Mucosa of gallbladder (tissue), 1 donor: ENCODE data around the gene GRM8. TPM values are rescaled to one million over a fixed set of nuclear protein-coding genes. Genes with fewer than 3 reads are reported as not detected.
A peak's percentile ranks its signal among the peaks of the same experiment; 100 is the strongest.

Experiments used
- DNase-seq: peaks from one replicate; pipeline ENCODE4 v3.0.0-alpha.2; 2020; ENCODE audit warnings: low spot score
- total RNA-seq: library from RNA; stranded (reverse); gene quantifications from one replicate; pipeline ENCODE4 v1.2.1, GENCODE V29; 2021
- donor health status: DM: no; HTN: no; CAD: no.

The GRM8 gene
- total RNA-seq: 8.0 TPM

GRCh38 chr7:127252778-127253280 lies at the start of gene GRM8:
GRM8 (minus strand) TSS chr7:127252941.
- DNase-seq: no peak

- no peak for DNase-seq
These were observed 38.1 kb upstream of the GRM8 start for GRCh38 chr7:127290801-127291361.

GRCh38 chr7:127290116-127290655 lies 37.4 kb upstream of the GRM8 start:
- no peak for DNase-seq

GRCh38 chr7:127287133-127287532 lies 34.4 kb upstream of the GRM8 start:
- DNase-seq: no peak

- DNase-seq: no peak
These were observed 17.4 kb upstream of the GRM8 start for GRCh38 chr7:127270093-127270492.

GRCh38 chr7:127266047-127266446 lies 13.3 kb upstream of the GRM8 start:
- no peak for DNase-seq

GRCh38 chr7:127264219-127264618 lies 11.5 kb upstream of the GRM8 start:
- no peak for DNase-seq

GRCh38 chr7:127258111-127258510 lies 5.4 kb upstream of the GRM8 start:
- no peak for DNase-seq

- no peak for DNase-seq
These were observed 4.3 kb upstream of the GRM8 start for GRCh38 chr7:127257086-127257485.

- no peak for DNase-seq
These were observed 3.4 kb upstream of the GRM8 start for GRCh38 chr7:127256041-127256725.

GRCh38 chr7:127254163-127254684 lies 1.5 kb upstream of the GRM8 start:
- DNase-seq: no peak

- DNase-seq: peak; percentile 63
These were observed 781 bp upstream of the GRM8 start for GRCh38 chr7:127253281-127254162.

GRCh38 chr7:127252377-127252713 lies 396 bp downstream of the GRM8 start:
- no peak for DNase-seq

- no peak for DNase-seq
These were observed 1.0 kb downstream of the GRM8 start for GRCh38 chr7:127251465-127252376.

GRCh38 chr7:127251036-127251464 lies 1.7 kb downstream of the GRM8 start:
- DNase-seq: no peak

GRCh38 chr7:127250312-127251035 lies 2.3 kb downstream of the GRM8 start:
- DNase-seq: no peak

- no peak for DNase-seq
These were observed 7.1 kb downstream of the GRM8 start for GRCh38 chr7:127245607-127246006.

- no peak for DNase-seq
These were observed 7.7 kb downstream of the GRM8 start for GRCh38 chr7:127245002-127245401.

- no peak for DNase-seq
These were observed 12.9 kb downstream of the GRM8 start for GRCh38 chr7:127239814-127240213.

- no peak for DNase-seq
These were observed 19.1 kb downstream of the GRM8 start for GRCh38 chr7:127233630-127234029.
